Measurements from ENCODE around the gene PARP6. TPM values are rescaled to one million over a fixed set of nuclear protein-coding genes. Genes with fewer than 3 reads are reported as not detected.

PARP6 gene
- total RNA-seq, 1 donor from 2014 or later, result 193 TPM

DNA sequence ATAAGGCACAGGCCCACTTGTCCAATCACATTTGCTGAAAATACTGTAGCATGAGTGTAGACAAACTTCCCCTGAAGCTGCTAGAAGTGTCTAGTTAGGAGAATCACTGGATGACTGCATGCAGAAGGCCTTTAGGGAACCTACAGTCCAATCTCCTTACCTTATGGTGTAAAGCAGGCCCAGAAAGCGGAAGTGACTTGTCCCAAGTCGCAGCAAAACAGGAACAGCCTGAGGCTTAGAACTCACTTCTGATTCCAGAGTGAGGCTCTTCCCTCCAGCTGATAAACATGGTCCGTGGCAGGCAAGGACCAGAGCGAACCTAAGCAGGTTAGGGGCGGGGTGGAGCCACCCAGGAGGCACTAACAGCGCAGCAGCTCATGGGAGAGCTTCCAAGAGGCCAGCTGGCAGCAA, 77.2 kb downstream of the PARP6 start:
- H3K27ac Mint-ChIP-seq (ENCODE audit: unreplicated experiment), result no peak overlapping the region
- H3K36me3 Mint-ChIP-seq (ENCODE audit: unreplicated experiment), result no peaks in the 10 kb centered on the region
- peaks cover 13% of the 10 kb centered on the region for H3K9me3 Mint-ChIP-seq (ENCODE audit: unreplicated experiment)
- H3K4me1 Mint-ChIP-seq (ENCODE audit: low read depth, unreplicated experiment), result peaks cover 5% of the 10 kb centered on the region
- DNase-seq, result no peak
- H3K27me3 Mint-ChIP-seq (ENCODE audit: unreplicated experiment), result peaks cover 12% of the 10 kb centered on the region
- no peak overlapping the region for H3K4me3 Mint-ChIP-seq (ENCODE audit: unreplicated experiment)
- TF ChIP-seq, protein P1, sequence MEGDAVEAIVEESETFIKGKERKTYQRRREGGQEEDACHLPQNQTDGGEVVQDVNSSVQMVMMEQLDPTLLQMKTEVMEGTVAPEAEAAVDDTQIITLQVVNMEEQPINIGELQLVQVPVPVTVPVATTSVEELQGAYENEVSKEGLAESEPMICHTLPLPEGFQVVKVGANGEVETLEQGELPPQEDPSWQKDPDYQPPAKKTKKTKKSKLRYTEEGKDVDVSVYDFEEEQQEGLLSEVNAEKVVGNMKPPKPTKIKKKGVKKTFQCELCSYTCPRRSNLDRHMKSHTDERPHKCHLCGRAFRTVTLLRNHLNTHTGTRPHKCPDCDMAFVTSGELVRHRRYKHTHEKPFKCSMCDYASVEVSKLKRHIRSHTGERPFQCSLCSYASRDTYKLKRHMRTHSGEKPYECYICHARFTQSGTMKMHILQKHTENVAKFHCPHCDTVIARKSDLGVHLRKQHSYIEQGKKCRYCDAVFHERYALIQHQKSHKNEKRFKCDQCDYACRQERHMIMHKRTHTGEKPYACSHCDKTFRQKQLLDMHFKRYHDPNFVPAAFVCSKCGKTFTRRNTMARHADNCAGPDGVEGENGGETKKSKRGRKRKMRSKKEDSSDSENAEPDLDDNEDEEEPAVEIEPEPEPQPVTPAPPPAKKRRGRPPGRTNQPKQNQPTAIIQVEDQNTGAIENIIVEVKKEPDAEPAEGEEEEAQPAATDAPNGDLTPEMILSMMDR (IDR thresholded peaks at IDR 0.05; ENCODE audit: partially characterized antibody, unreplicated experiment), result no peak

DNA sequence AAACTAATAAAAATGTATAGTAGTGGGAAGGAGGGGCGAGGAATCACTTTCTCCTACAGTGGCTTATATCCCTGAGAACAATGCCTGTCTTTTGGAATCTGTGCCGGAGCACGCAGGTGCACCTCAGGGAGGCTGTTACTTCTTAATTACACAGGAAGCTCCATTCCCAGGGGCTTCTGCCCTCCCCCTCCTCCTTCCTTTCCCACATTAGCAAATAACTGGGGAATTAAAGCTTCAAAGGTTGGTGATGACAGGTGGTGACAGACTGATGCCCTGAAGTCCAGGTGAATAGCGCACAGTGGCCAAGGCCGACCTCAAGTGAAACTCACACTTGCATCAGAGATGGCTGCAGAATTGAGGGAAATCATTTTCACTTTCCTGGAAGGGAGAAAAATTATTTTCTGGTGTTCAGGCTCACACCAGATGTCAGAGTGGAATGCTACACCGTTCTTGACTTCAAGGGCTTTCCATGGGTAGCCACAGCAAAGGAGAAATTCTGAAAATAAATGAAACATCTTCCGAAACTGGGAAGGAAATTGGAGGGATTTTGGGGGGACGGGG, 78.4 kb downstream of the PARP6 start:
- Mint-ChIP-seq H3K4me1 (ENCODE audit: low read depth, unreplicated experiment) (peaks cover 5% of the 10 kb centered on the region), H3K9me3 (ENCODE audit: unreplicated experiment) (peaks cover 7% of the 10 kb centered on the region), H3K27me3 (ENCODE audit: unreplicated experiment) (peaks cover 12% of the 10 kb centered on the region), H3K36me3 (ENCODE audit: unreplicated experiment) (no peaks in the 10 kb centered on the region), H3K4me3 (ENCODE audit: unreplicated experiment) (no peak overlapping the region), H3K27ac (ENCODE audit: unreplicated experiment) (no peak overlapping the region)
- TF ChIP-seq, protein P1 (IDR thresholded peaks at IDR 0.05; ENCODE audit: partially characterized antibody, unreplicated experiment), result no peak
- DNase-seq, result no peak

DNA sequence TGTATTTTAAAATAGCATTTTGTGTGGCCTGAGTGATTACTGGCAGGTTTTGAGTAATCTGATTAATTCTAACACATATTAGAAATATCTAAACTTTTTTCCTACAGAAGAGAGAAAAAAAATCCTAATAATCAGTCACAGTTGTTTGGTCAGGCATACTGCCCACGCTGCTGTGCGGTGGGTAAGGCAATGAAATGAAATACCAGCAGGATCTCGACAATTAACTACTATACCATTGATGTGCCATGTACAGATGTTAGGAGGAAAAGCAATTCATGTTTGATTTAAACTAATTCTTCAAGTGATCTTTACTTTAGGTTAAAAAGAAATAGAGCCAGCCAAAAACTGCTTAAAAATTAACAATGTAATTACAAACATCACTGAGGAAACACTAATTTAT, 79.9 kb downstream of the PARP6 start:
- H3K9me3 Mint-ChIP-seq (ENCODE audit: unreplicated experiment), result peaks cover 2% of the 10 kb centered on the region
- H3K27me3 Mint-ChIP-seq (ENCODE audit: unreplicated experiment), result peaks cover 7% of the 10 kb centered on the region
- H3K4me1 Mint-ChIP-seq (ENCODE audit: low read depth, unreplicated experiment), result peaks cover 5% of the 10 kb centered on the region
- H3K4me3 Mint-ChIP-seq (ENCODE audit: unreplicated experiment), result no peak overlapping the region
- TF ChIP-seq, protein P1 (IDR thresholded peaks at IDR 0.05; ENCODE audit: partially characterized antibody, unreplicated experiment), result no peak
- DNase-seq, result no peak
- no peaks in the 10 kb centered on the region for H3K36me3 Mint-ChIP-seq (ENCODE audit: unreplicated experiment)
- H3K27ac Mint-ChIP-seq (ENCODE audit: unreplicated experiment), result no peak overlapping the region

Other genes starting within 250 kb of the PARP6 start
- 111 TPM for gene MYO9A, start 154.4 kb downstream of the PARP6 start, total RNA-seq (ENCODE audit: unreplicated experiment)
- gene SENP8, start 154.2 kb downstream of the PARP6 start, total RNA-seq (ENCODE audit: unreplicated experiment), result 6.3 TPM
- not detected for gene GRAMD2A, start 74.8 kb downstream of the PARP6 start, total RNA-seq (ENCODE audit: unreplicated experiment)
- gene PKM, start 41.4 kb downstream of the PARP6 start, total RNA-seq (ENCODE audit: unreplicated experiment), result 949 TPM
- gene CELF6, start 47.6 kb upstream of the PARP6 start, total RNA-seq (ENCODE audit: unreplicated experiment), result 4.1 TPM
- gene HEXA, start 103.5 kb upstream of the PARP6 start, total RNA-seq (ENCODE audit: unreplicated experiment), result 81.6 TPM
- gene TMEM202, start 125.8 kb upstream of the PARP6 start, total RNA-seq (ENCODE audit: unreplicated experiment), result not detected
- 291 TPM for gene ARIH1, start 201.8 kb upstream of the PARP6 start, total RNA-seq (ENCODE audit: unreplicated experiment)